Activated CD8-positive, alpha-beta memory T cell treated with anti-CD3 and anti-CD28 coated beads for 24 hours (primary cell): Measurements from ENCODE around the gene SUSD3.

ENCODE experiments used
- DNase-seq: peaks from one replicate; pipeline ENCODE4 v3.0.0-alpha.2; 2020

Gene SUSD3

GRCh38 chr9:93126151-93126781, 67.8 kb downstream of the SUSD3 start:
- peak; percentile 57 for DNase-seq

GRCh38 chr9:93126825-93127368, 68.4 kb downstream of the SUSD3 start:
- peak; percentile 62 for DNase-seq

- no peak for DNase-seq
Measured at GRCh38 chr9:93127395-93127911, 69.0 kb downstream of the SUSD3 start.

GRCh38 chr9:93128011-93128714, 69.7 kb downstream of the SUSD3 start:
- DNase-seq, result no peak

GRCh38 chr9:93128715-93129224, 70.3 kb downstream of the SUSD3 start:
- DNase-seq, result no peak

GRCh38 chr9:93129286-93129685, 70.8 kb downstream of the SUSD3 start:
- DNase-seq, result no peak

- no peak for DNase-seq
Measured at GRCh38 chr9:93129691-93130500, 71.4 kb downstream of the SUSD3 start.

- no peak for DNase-seq
Measured at GRCh38 chr9:93130861-93131481, 72.5 kb downstream of the SUSD3 start.

GRCh38 chr9:93131599-93132286, 73.2 kb downstream of the SUSD3 start:
- DNase-seq, result no peak

GRCh38 chr9:93132287-93132927, 73.9 kb downstream of the SUSD3 start:
- DNase-seq, result no peak

- DNase-seq, result no peak
Measured at GRCh38 chr9:93132946-93133680, 74.6 kb downstream of the SUSD3 start.

- DNase-seq, result peak; percentile 84
Measured at GRCh38 chr9:93133681-93134014, 75.1 kb downstream of the SUSD3 start.

- DNase-seq, result peak; percentile 95
Measured at GRCh38 chr9:93134015-93134739, 75.7 kb downstream of the SUSD3 start, which contains the start of gene NINJ1. TSS of gene NINJ1 (minus strand) at chr9:93134251. CDS start at chr9:93134217, 34 bp downstream.
